Lower leg skin (tissue), 3 donors: Measurements from ENCODE around the gene CPLX3.

Experiments used
- CTCF ChIP-seq, 3 donors: fragments of 450-650 bp; IDR thresholded peaks; one replicate each; pipeline ENCODE4 v1.5.1; 2016; ENCODE audit warnings: antibody characterized with exemption in 3 of 3, mild to moderate bottlenecking in 3 of 3, moderate library complexity in 2 of 3
- POLR2A ChIP-seq, 2 donors: fragments of 450-650 bp; IDR thresholded peaks; one replicate each; pipeline ENCODE4 v1.6.1; 2016 to 2017; ENCODE audit warnings: antibody characterized with exemption in 2 of 2, mild to moderate bottlenecking in 1 of 2, moderate library complexity in 1 of 2

- TF ChIP-seq CTCF (IDR thresholded peaks at IDR 0.05) (no peak), POLR2A (IDR thresholded peaks at IDR 0.05) (no peak)
These were observed 21.5 kb upstream of the CPLX3 start for GRCh38 chr15:74804935-74805334.
